IPS-20b (cell line): Measurements from ENCODE around the gene PPM1F.

Experiments used
- H3K27ac ChIP-seq: one replicate; pipeline ENCODE4 v1.5.1; 2013; ENCODE audit warnings: low read length
- H3K27me3 ChIP-seq: 2 replicates; pipeline ENCODE4 v1.6.1; 2013; ENCODE audit warnings: mild to moderate bottlenecking, low read length, inconsistent platforms; ENCODE audit not compliant: insufficient read depth
- H3K36me3 ChIP-seq: 2 replicates; pipeline ENCODE4 v1.6.1; 2013; ENCODE audit warnings: low read depth, mild to moderate bottlenecking, inconsistent platforms, low read length, moderate library complexity; ENCODE audit not compliant: insufficient read depth
- H3K4me1 ChIP-seq: 2 replicates; pipeline ENCODE4 v1.6.1; 2013; ENCODE audit warnings: mild to moderate bottlenecking, control low read depth, inconsistent platforms, low read length, moderate library complexity; ENCODE audit not compliant: insufficient read depth
- H3K4me3 ChIP-seq: 2 replicates; pipeline ENCODE4 v1.5.1; 2013; ENCODE audit warnings: mild to moderate bottlenecking, low read length, inconsistent platforms
- H3K9ac ChIP-seq: 2 replicates; pipeline ENCODE4 v1.6.1; 2013; ENCODE audit warnings: low read depth, mild to moderate bottlenecking, inconsistent platforms, low read length, moderate library complexity
- H3K9me3 ChIP-seq: 2 replicates; pipeline ENCODE4 v1.6.1; 2013; ENCODE audit warnings: mild to moderate bottlenecking, low read depth, low read length, inconsistent platforms; ENCODE audit not compliant: insufficient read depth

Gene PPM1F

GRCh38 chr22:21951062-21951461, 1.6 kb downstream of the PPM1F start:
- peaks cover 6% of the 10 kb centered on the region; the same call in 1 of the 2 replicates for H3K4me1 ChIP-seq
- no peak overlapping the region for H3K27ac ChIP-seq
- H3K36me3 ChIP-seq, result no peaks in the 10 kb centered on the region
- peaks cover 19% of the 10 kb centered on the region for H3K27me3 ChIP-seq
- H3K9me3 ChIP-seq, result no peaks in the 10 kb centered on the region
- no peak overlapping the region for H3K9ac ChIP-seq
- H3K4me3 ChIP-seq, result no peak overlapping the region

GRCh38 chr22:21949948-21950347, 2.7 kb downstream of the PPM1F start:
- Histone ChIP-seq H3K9ac (no peak overlapping the region), H3K9me3 (no peaks in the 10 kb centered on the region), H3K27ac (no peak overlapping the region), H3K4me1 (peaks cover 6% of the 10 kb centered on the region; the same call in 1 of the 2 replicates), H3K4me3 (no peak overlapping the region), H3K36me3 (peaks cover 5% of the 10 kb centered on the region; the same call in 1 of the 2 replicates), H3K27me3 (peaks cover 19% of the 10 kb centered on the region)

DNA sequence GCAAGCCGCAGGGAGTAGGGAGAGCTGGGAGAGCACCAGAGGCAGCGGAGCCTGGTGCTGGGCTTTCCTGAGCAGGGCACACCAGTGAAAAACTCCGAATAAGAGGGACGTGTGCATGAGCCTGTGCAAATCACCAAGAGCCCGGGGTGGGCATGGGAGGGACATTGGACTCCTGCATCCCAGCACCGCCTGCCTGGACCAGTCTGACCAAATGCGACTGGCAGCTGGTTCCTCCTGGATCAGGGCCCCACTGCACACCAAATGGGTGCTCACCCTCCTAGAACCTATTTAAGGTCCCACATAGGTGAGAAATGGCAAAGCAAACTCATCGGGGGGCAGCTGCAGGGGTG, 3.1 kb downstream of the PPM1F start:
- Histone ChIP-seq H3K36me3 (peaks cover 10% of the 10 kb centered on the region; the same call in 1 of the 2 replicates), H3K27ac (no peak overlapping the region), H3K4me1 (peaks cover 6% of the 10 kb centered on the region; the same call in 1 of the 2 replicates), H3K4me3 (no peak overlapping the region), H3K9ac (no peak overlapping the region), H3K9me3 (no peaks in the 10 kb centered on the region), H3K27me3 (peaks cover 17% of the 10 kb centered on the region)

DNA sequence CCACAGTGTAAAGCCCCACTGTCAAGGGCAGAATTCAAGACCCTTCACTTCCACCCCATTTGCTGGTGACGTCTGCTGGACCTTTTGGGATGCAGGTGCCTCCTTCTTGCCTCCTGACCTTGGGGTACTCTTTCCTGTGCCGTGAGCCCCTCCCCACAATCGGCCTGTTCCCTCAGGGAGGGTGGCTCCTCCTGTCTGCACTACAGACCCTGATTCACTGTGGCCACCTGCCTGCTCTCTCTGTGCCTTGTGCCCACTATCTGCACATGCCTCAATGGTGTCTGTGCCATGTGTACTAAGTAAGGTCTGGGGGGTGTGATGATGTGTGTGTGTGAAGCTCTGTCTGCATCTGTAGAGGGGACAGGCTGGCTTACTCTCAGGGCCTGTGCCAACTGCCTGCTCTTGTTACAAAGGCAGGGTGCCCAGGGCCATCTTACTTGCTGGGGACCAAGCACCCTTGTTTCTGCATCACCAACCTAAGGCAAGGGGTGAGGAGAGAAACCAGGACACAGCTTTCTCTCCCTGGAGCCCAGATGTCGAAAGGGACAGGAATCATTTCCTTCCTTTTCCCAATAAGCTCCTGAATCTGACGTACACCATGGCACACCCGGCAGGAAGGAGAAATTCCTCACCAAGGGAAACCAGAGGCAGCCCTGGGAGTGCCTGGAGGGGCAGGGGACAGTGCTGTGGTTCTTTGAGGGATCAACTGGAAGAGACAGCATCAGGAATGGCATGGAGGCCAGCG, 3.7 kb downstream of the PPM1F start:
- Histone ChIP-seq H3K27me3 (peaks cover 14% of the 10 kb centered on the region), H3K27ac (no peak overlapping the region), H3K4me1 (peaks cover 6% of the 10 kb centered on the region; the same call in 1 of the 2 replicates), H3K9ac (no peak overlapping the region), H3K36me3 (peaks cover 14% of the 10 kb centered on the region), H3K4me3 (no peak overlapping the region), H3K9me3 (no peaks in the 10 kb centered on the region)

DNA sequence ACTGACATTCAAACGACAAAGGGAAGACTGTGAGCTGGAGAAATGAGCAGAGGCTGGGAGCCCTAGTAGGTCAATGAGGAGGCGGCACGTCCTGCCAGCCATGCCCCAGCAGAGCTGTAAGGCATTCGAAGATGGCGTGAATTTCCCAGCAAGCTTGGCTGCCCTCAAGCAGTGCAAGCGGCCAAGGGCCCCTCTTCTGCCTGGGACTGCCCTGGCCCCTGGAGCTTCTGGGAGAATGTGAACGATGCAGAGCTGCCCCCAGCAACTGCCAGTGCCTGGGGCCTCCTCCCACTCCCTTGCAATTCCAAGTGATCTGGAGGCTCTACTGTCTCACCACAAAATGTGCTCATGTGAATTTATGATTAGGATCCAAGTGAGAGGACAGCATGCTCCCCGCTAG, 4.3 kb downstream of the PPM1F start:
- H3K27me3 ChIP-seq, result peaks cover 14% of the 10 kb centered on the region
- H3K27ac ChIP-seq, result no peak overlapping the region
- H3K9ac ChIP-seq, result no peak overlapping the region
- H3K4me1 ChIP-seq, result peaks cover 6% of the 10 kb centered on the region; the same call in 1 of the 2 replicates
- H3K36me3 ChIP-seq, result peaks cover 14% of the 10 kb centered on the region
- H3K4me3 ChIP-seq, result no peak overlapping the region
- no peaks in the 10 kb centered on the region for H3K9me3 ChIP-seq

- H3K9me3 ChIP-seq, result no peaks in the 10 kb centered on the region
- peaks cover 14% of the 10 kb centered on the region for H3K36me3 ChIP-seq
- no peak overlapping the region for H3K4me3 ChIP-seq
- no peak overlapping the region for H3K27ac ChIP-seq
- H3K4me1 ChIP-seq, result peaks cover 6% of the 10 kb centered on the region
- H3K9ac ChIP-seq, result peak overlapping the region; percentile 52; the same call in 1 of the 2 replicates
- peaks cover 8% of the 10 kb centered on the region for H3K27me3 ChIP-seq
These were observed 5.3 kb downstream of the PPM1F start for GRCh38 chr22:21947040-21948014.

DNA sequence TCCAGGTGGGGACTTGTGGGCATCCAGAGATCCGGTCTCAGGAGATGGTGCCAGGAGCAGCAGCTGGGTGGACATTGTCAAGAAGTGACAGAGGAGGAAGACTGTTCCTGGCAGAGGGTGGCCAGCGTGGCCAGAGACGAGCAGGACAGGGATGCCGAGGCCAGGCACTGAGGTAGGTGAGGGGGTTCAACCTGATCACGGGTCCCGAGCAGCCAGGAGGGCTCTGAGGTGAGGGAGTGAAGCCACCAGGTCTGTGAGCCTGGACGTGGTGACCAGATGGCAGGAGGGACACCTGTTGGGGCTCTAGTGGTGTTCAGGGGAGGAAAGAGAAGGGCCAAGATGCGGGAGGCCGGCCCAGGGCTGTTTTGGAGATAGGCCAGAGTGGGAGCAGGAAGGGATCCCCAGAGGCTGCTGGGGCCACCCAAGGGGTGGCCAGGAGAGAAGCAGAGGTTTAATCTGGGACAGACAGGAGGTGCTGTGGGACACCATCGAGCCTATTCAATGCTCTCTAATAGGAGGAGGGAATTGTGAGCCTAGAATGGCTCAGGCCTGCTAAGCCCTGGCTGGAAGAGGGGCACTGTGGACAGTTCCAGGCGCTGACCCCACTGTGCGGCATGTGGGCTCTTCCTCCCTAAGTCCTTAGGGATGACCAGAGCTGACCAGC, 6.3 kb downstream of the PPM1F start:
- H3K4me3 ChIP-seq, result no peak overlapping the region
- H3K36me3 ChIP-seq, result peaks cover 14% of the 10 kb centered on the region
- no peaks in the 10 kb centered on the region for H3K9me3 ChIP-seq
- peaks cover under 1% of the 10 kb centered on the region; the same call in 1 of the 2 replicates for H3K27me3 ChIP-seq
- no peak overlapping the region for H3K27ac ChIP-seq
- H3K9ac ChIP-seq, result no peak overlapping the region
- H3K4me1 ChIP-seq, result peaks cover 6% of the 10 kb centered on the region

- H3K4me3 ChIP-seq, result no peak overlapping the region
- no peak overlapping the region for H3K9ac ChIP-seq
- no peaks in the 10 kb centered on the region for H3K27me3 ChIP-seq
- no peak overlapping the region for H3K27ac ChIP-seq
- H3K9me3 ChIP-seq, result no peaks in the 10 kb centered on the region
- peaks cover 6% of the 10 kb centered on the region for H3K4me1 ChIP-seq
- H3K36me3 ChIP-seq, result peaks cover 14% of the 10 kb centered on the region
These were observed 7.0 kb downstream of the PPM1F start for GRCh38 chr22:21945453-21946261.

GRCh38 chr22:21944871-21945270, 7.8 kb downstream of the PPM1F start:
- Histone ChIP-seq H3K4me3 (no peak overlapping the region), H3K9me3 (no peaks in the 10 kb centered on the region), H3K27me3 (no peaks in the 10 kb centered on the region), H3K4me1 (peaks cover 6% of the 10 kb centered on the region), H3K36me3 (peaks cover 14% of the 10 kb centered on the region), H3K27ac (no peak overlapping the region), H3K9ac (no peak overlapping the region)

GRCh38 chr22:21943571-21944448, 8.8 kb downstream of the PPM1F start:
- Histone ChIP-seq H3K36me3 (peaks cover 14% of the 10 kb centered on the region), H3K4me1 (peaks cover 6% of the 10 kb centered on the region), H3K27me3 (no peaks in the 10 kb centered on the region), H3K4me3 (no peak overlapping the region), H3K27ac (no peak overlapping the region), H3K9me3 (no peaks in the 10 kb centered on the region), H3K9ac (no peak overlapping the region)
